D341Med (cell line): Measurements from ENCODE around the gene ZFYVE21.

Experiments used
- DNase-seq: peaks from one replicate; pipeline ENCODE4 v3.0.0; 2012; ENCODE audit warnings: low spot score

ZFYVE21 gene

DNA sequence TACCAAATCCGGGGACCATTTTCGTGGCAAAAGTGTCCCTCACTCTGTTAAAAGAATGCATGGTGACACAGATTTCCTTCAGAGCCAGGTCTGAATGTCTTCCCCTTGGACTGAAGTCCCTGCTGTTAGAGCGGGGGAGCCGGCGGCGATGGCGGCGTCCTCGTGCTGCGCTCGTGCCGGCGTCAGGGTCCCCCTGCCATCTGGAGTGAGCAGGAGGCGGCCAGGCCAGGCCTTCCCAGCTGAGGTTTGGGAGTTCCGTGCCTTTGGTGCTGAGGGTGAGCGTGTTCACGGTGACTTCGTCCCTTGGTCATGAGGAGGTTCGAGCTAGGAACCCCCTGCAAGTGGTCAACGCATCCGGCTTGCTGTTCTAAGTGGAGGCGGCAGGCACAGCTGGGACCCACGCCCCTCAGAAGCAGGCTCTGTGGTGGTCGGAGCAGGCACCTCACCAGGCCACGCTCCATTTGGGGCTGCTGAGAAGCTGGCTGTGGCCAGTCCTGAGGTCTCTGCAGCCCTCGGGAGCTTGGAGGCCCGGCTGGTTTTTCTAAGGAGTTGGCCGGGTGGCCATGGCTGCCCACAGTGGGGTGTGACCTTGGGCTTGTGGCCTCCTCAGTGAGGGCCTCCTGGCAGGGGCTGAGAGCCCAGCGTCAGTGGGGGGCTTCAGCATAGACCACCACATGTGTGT is 9.5 kb downstream of the ZFYVE21 start:
- DNase-seq, result no peak

DNA sequence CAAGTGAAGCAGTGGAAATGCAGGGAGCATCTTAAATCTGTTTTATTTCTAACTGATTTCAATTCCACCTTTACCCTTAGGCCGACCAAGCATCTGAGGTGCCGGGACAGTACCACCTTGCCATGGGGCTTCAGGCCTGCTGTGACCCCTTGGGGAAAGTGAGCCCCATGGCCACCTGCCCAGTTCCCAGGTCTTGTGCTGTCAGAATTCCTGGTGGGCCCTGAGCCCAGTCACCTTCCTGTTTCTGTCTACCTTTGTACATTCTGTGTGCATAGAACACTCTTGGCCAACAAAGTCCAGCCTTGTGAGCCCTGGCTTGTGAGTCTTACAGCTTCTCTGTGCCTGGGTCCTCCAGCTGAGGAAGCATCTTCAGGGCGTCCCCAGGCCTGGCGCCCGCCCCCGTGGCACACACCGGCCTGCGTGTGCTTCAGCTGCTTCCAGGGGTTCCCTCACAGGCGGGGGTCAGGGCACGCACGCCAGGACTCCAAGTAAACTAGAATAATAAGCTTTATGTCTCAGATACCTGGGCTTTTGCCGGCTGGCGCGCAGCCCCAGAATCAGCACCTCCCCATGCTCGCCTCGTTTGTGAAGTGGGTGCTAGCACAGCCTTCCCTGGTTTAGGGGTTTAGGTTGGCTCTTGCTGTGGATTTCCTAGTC is 10.3 kb downstream of the ZFYVE21 start:
- no peak for DNase-seq

DNA sequence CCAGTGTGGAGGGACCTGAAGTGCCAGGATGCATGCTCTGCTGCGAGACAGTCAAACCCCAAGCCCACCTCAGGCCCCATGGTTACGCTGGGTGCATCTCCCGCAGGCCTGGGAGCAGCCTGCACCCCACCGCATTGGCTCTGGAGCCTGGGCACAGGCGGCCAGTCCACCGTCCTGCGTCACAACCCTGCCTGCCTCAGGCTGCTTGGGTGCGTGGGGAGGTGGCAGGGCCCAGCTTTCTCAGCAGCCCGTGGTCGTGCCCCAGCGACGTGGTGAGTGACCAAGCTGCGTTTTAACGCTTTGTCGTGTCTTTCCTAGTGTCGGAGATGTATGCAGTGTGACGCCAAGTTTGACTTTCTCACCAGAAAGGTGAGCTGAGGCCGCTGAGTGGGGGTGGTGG is 10.9 kb downstream of the ZFYVE21 start:
- no peak for DNase-seq

DNA sequence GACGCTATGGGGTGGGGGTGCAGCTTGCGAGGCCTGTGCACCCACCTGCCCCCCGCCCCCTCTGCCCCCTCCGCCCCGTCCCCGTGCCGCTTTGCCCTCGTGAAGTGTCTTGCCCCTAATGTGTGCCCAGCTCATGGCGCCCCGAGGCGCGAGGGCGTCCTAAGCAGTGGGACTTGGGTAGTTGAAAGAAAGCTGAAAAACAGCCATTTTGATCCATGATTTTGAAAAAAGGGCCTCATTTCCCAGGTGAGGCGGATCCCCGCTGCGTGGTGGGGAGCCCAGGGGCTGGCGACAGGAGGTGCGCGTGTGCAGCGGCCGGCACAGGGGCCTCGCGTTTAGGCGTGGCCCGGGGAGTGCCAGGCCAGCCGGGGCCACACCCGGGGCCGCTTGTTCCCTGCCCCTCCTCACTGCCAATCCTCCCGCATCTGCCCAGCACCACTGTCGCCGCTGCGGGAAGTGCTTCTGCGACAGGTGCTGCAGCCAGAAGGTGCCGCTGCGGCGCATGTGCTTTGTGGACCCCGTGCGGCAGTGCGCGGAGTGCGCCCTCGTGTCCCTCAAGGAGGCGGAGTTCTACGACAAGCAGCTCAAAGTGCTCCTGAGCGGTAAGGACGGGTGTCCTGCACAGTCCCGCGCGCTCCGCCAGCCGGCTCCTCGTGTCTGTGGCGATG is 11.8 kb downstream of the ZFYVE21 start:
- DNase-seq, result no peak

DNA sequence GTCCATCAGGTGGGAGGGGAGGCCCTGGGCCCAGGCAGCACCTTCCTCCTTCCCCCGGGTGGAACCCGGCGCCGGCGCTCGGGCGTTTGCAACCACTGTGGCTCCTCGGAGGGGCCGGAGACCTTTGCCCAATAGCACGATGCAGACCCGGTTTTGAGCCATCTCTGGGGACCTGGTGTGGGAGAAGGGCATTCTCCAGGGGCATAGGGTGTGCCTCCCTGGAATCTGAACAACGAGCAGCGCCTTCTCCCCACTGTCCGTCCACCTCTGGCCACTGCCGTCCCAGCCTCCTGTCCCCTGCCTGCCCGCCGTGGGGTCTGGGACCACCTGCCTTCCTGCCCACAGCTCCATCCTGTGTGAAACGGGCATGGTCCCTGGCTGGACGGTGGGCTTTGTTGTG is 12.5 kb downstream of the ZFYVE21 start:
- no peak for DNase-seq

DNA sequence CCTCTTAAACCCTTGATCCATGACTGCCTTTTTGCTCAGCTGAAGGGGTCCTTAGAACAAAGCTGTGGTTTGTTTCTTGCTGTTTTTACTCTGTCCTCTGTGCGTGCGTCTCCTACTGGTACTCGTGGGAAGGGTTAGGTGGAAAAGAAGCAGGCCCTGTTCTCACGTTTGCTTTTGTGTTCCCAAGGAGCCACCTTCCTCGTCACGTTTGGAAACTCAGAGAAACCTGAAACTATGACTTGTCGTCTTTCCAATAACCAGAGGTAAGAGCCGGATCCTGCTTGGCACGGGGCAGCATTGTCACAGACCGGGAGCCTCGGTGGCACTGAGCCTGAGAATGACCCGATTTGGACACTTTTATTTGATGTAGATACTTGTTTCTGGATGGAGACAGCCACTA is 13.1 kb downstream of the ZFYVE21 start:
- DNase-seq, result no peak

DNA sequence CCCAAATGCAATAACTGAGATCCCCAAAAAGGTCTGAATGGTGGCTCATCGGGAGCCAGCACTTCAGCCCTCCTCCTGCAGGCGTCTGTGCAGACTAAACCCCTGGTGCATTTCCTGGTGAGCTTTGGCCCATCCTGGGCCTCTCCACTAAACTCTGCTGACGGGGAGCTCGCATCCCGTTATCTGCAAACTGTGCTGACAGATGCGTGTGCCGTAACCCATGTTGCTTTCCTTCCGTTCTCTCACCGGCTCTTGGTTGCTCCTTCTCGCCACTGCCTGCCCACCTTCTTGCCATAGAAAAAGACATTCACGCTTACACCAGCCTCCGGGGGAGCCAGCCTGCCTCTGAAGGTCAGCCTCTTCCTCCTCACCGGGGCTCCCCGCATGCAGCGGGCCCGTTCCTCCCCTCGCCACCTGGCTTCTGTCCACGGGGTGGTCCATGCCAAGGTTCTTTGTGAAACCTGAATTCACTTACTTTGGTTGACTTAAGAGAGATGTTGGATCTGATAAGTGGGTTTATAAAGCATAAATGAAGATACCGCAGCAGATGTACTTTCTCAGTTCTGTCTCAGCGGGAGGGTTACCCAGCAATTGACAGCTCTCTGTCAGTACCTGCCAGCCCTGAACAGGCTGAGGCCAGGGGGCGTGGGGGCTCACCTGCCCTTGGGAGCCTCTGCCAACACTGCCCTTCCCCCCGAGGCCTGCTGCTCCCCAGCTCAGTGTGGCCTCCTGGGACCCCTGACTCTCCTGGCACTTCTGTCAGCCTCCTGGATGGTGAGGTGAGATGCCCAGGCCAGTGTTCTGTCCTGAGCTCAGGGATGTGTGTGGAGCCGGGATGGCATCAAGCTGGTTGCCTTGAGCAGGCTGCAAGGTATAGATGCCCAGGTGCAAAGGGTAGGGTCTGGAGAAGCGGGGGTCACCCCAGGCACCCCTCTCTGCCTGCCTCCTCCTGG is 14.2 kb downstream of the ZFYVE21 start:
- no peak for DNase-seq

DNA sequence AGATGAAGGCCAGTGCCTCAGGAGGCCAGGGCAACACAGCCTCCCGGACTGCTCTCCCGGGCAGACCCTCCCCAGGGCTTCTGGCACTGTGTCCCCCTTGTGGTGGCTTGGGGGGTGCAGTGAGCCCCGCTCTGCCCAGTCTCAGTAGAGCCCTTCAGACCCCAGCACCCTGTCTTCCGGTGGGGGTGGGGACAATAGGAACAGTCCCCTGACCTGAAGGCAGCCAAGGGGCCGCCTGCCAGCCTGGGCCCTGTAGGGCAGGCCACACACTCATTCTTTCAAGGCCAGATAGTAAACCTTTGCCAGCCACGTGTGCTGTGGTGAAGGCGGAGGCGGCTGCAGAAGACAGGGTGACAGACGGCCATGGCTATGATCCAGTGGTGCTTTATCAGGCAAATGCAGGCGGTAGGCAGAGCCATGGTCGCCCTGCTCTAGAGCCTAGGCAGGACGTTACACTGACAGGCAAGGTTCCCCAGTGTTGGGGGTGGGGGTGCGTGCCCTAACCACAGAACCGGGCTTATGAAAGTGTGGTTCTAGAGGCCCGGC is 15.0 kb downstream of the ZFYVE21 start:
- DNase-seq, result no peak

DNA sequence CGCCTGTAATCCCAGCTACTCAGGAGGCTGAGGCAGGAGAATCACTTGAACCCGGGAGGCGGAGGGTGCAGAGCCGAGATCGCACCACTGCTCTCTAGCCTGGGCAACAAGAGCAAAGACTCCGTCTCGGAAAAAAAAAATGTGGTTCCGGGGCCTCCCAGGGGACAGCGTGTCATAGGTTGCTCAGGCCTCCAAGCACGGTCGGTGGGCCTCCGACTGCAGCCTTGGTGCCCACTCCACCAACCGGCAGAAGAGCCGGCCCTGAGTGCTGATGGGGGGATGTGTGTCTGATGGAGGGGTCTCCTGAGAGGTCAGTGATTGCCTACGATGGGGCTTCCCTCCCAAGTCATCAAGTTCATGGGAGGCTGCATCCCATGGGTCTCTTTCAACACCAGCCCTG is 15.9 kb downstream of the ZFYVE21 start:
- no peak for DNase-seq

DNA sequence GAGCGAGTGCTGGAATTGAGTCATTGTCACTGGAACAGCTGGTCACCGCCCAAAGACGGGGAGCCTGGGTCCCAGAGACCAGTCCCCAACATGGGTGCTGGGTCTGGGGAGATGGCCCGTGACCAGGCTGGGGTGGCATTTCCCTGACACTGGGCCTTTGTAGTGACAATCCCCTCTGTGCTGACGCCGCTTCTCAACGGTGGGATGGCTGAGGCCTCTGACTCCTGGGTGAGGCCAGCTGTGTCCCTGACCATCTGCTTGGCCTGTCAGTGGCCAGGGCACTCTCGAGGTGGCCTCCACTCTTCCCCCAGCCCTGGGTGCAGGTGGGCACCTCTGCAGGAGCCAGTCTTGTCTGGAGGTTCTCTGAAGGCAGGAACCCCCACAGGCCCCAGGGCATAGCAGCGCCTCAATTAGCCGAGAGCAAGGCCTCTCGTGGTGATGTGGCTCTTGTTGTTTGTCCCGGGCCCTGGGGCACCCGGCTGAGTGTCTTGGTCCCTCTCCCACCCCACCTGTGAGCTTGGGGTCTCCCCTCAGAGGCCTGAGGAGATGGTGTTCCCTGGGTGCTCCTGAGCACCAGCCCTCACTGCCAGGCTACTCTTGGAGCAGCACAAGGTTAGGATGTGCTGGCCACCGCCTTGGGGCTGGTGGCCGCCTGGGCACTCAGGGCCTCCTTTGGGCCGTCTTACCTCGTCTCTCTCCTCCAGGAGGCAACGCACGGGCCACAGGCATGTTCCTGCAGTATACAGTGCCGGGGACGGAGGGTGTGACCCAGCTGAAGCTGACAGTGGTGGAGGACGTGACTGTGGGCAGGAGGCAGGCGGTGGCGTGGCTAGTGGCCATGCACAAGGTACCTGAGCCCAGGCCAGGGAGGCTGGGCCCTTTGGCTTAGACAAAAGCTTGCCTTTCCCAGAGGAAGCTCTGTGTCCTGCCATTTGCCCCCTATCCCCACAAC is 16.6 kb downstream of the ZFYVE21 start:
- DNase-seq, result no peak

DNA sequence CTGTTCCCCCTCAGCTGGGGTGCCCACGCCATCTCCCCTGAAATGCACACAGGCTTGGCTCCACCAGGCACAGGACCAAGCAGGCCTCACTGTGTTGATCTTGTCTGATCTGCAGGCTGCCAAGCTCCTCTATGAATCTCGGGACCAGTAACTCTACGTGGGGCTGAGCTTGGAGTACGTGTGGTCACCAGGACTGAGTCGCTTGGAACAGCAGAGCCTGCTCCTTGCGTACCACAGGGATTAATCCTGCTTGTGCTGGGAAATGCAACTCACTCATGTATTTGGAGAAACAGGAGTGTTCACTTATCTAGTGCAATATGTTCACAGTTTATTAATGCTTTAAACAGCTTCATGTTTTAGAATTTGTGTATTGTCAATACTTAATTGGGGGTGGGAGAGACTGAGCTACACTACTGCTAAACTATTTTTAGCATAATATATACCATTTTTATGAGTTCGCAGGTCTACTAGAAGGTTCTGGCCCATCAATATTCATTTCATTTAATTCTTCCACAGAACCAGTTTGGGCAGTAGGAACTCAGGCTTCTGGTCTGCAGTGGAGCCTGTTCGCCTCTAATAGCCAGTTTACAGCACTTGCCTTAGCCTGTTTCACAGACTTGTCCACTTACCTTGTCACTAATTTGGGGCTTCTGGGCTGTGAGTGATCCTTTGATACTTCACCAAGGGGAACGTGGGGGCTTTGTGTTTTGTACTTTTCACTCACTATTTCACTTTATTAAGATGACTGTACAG is 17.4 kb downstream of the ZFYVE21 start:
- no peak for DNase-seq

DNA sequence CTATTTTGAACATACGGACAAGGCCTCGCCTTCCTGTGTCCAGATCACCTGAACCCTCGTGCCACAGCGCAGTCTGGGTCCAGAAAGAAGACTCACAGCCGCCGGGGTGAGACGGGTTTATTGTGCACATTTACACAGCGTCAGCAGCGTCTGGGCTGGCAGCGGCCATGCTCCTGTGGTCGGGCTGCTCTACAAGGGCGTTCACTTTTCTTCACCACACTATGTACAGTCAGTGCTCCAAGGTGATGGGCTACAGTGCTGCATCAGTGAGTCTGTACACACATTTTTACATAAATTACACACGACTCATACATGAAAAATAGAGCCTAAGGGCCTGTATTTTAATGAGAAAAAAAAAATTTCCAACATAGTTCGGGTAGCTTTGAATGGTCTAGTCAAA is 18.0 kb downstream of the ZFYVE21 start:
- no peak for DNase-seq

DNA sequence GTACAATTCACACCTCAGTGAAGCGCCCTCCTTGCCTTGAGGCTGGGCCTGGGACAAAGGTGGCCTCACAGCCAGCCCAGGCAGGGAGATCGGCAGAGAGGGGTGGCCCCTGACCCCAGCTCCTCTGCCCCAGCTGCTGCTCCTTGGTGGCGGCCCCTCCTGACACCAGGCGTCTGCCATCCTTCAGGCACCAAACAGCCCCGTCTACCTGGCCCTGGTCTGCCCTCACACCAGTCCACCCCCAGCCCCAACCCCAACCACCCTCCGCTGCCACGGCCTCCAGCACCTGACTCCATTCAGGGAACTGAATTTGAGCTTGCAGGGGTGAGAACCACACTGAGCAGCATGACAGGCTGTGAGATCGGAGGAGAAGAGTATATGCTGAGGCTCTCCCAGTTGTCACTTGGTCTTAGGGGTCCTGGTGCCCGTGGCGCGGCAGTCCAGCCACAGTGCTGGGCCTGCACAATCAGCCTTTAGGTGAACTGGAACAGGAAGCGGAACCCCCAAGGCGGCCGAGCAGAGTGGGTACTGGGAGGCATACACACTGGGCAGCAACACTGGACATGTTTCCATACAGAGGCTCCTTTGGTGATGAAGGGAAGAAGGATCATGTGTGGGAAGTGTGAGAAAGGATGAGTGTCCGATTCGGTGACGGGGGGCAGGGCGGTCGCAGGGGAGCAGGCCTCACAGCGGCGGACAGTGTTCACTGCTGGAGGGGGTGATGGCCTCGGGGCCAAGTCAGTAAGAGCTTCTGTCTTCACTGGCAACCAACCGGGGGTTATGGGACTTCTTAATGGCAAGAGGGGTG is 18.7 kb downstream of the ZFYVE21 start:
- no peak for DNase-seq

DNA sequence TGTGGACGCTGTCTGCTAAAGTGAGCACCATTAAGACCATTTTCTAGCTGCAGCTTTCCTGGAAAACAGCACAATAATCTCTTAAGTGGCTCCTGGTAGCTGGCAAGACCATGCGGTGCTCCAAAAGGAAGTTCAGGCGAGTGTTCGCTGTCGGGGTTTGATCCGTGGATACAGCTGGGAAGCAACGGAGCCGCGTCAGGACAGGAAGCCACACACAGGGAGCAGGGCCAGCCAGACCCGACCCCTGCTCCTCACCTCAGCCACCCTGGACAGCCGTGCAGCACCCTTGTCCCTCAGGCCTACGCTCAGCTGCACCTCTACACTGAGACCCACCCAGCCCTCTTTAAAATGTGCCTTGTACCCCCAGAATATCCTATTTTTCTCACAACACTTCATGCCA is 19.4 kb downstream of the ZFYVE21 start:
- DNase-seq, result no peak

DNA sequence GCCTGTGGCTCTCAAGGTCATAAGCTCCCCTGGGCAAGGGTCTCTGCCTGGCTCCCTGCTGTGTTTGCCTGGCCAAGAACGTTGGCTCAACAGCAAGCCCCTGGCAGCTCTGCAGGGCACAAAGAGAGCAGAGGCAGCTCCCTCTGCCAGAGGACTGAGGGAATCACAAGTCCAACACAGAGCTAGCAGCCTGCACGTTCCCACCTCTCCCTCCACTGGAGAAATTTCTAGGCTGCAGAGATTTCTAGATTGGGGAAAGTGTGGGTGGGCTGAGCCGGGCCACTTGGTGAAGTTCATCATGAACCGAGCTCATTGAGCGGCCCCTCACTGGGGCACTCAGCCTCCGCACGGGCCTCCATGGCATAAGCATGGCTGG is 19.8 kb downstream of the ZFYVE21 start:
- no peak for DNase-seq

DNA sequence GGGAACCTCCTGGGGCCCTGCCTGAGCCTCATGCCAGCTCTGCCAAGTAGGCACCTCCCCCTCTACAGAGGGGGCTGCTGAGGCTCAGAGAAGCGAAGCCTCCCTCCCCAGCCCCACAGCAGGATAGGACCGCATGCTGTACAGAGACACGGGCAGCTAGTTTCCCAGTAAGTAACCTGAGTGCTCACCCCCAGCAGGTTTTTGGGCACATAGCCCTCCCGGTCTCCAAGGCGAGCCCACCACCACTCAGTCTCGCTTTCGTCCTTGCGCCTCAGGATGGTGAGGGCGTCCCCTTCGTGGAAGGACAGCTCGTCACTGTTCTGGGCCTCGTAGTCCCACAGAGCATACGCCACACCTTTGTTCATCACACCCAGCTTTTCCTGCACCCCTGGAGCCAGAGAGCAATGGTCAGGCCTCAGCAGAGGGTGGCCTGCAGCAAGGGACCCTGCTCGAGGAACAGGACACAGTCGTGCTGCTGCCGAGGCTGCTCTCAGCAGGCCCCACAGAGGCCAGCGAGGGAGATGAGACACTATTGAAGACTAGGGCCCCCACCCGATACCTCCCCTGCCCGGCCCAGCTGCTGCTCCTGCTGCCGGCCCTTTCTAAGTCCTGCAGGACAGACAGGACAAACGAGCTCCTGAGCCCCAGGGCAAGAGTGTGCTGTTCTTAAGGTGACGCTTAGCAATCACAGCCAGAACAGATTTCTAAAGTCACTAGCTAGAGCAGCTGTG is 20.4 kb downstream of the ZFYVE21 start:
- no peak for DNase-seq

DNA sequence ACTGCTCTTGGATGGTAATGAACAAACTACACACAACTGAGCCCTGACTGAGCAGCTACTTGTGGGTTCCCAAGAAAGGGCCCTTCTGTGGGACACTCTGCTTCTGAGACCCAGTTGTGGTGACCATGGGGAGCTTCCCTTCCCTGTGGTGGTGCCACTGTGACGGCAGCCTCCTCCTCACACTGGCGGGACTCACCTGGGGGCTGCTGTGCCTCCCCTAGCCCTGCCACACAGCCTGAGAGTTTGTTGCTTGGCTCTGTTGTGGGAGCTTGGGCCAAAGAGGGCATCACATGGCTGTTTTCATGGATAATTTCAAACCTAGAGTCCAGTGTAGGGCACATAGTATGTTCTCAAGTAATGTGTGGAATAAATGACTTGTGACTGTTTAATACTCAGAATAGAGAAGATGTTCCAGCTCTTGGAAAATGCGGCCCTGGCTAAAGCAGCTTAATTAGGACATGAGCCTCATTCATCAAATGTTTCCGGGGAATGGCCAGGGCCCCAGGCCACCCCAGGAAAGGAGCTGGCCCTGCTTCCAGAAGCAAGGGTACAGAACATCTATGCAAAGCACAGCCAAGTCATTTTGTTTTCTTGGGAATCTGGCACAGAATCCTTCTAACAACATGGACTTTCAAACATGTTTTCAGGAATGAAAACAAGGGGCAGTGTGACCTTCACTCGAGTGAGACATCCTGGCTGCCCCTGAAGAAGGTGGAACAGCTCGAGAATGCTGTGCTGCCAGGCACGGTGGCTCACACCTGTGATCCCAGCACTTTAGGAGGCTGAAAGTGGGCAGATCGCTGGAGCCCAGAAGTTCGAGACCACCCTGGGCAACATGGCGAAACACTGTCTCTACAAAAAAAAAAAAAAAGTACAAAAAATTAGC is 21.2 kb downstream of the ZFYVE21 start:
- no peak for DNase-seq
